HCT116 (cell line): Measurements from ENCODE around the gene TM7SF2. TPM values are rescaled to one million over a fixed set of nuclear protein-coding genes. Genes with fewer than 3 reads are reported as not detected.

Experiments
- ATAC-seq: fragments of 200-7000 bp; cut with Tn5 transposase; 2 replicates; pipeline ENCODE4 v1.9.1; 2020; ENCODE audit warnings: mild to moderate bottlenecking, moderate library complexity
- BruUV-seq: library from RNA; stranded (reverse); fragments of 400-500 nt; replicated peaks from 2 replicates; lab custom pipeline; 2021; lab: Mats Ljungman, UMichigan
- CTCF ChIA-PET: fragments of 300-600 bp; sonication (Branson Sonifier 250); formaldehyde crosslinking; loops from one replicate; lab custom pipeline; 2021; ENCODE audit warnings: antibody characterized with exemption; lab: Charles Lee
- POLR2A ChIA-PET: fragments of 300-600, 350-600 bp; sonication (Branson Sonifier 250); formaldehyde crosslinking; loops from one replicate; lab custom pipeline; 2021; ENCODE audit warnings: antibody characterized with exemption; lab: Charles Lee
- RAD21 ChIA-PET, 2 experiments: fragments of 300-600 bp; sonication (Branson Sonifier 250); formaldehyde crosslinking; loops; one replicate each; lab custom pipeline; 2023; ENCODE audit warnings: low total read pairs in 2 of 2; ENCODE audit not compliant: uncharacterized antibody in 2 of 2, unreplicated experiment in 2 of 2, low non-redundant PET in 1 of 2; lab: Charles Lee
- DNase-seq: peaks from one replicate; pipeline ENCODE4 v3.0.0-alpha.2; 2010; ENCODE audit warnings: low read depth, low spot score
- H2AFZ ChIP-seq: fragments of 200-600 bp; shearing (Covaris generic), sonication (generic); 2 replicates; pipeline ENCODE4 v1.6.1; 2017; ENCODE audit warnings: low read depth, mixed run types, mixed read lengths, antibody characterized with exemption, low read length; ENCODE audit not compliant: poor library complexity, severe bottlenecking
- H3K27ac ChIP-seq: 2 replicates; pipeline ENCODE4 v1.5.1; 2012; ENCODE audit warnings: low read depth, low read length
- H3K27me3 ChIP-seq: fragments of 200-600 bp; sonication (generic); 2 replicates; pipeline ENCODE4 v1.6.1; 2016; ENCODE audit warnings: mixed run types, low read length, mixed read lengths; ENCODE audit not compliant: insufficient read depth
- H3K36me3 ChIP-seq, 2 experiments: fragments of 200-500 bp in 1 of 2; fragments of 200-600 bp in 1 of 2; sonication (Bioruptor generic) in 1 of 2; sonication (generic) in 1 of 2; 2 replicates each; pipeline versions ENCODE4 v1.5.1 to v1.6.1; 2014 to 2016; ENCODE audit warnings: low read length in 2 of 2, inconsistent platforms in 1 of 2, mixed read lengths in 1 of 2, mixed run types in 1 of 2; ENCODE audit not compliant: insufficient read depth in 2 of 2, control insufficient read depth in 1 of 2
- H3K4me1 ChIP-seq, 2 experiments: fragments of 200-600 bp in 1 of 2; sonication (generic) in 1 of 2; 2 replicates each; pipeline versions ENCODE4 v1.5.1 to v1.6.1; 2012 to 2017; ENCODE audit warnings: low read length in 2 of 2, inconsistent platforms in 1 of 2, mild to moderate bottlenecking in 1 of 2, mixed read lengths in 1 of 2, mixed run types in 1 of 2, moderate library complexity in 1 of 2; ENCODE audit not compliant: insufficient read depth in 2 of 2, control insufficient read depth in 1 of 2
- H3K4me2 ChIP-seq: fragments of 200-600 bp; sonication (generic); 2 replicates; pipeline ENCODE4 v1.6.1; 2017; ENCODE audit warnings: mixed run types, low read length, mixed read lengths
- H3K4me3 ChIP-seq, 2 experiments: fragments of 200-600 bp in 1 of 2; sonication (generic) in 1 of 2; replicated peaks in 1 of 2; 2 replicates each; pipeline ENCODE4 v1.5.1; 2011 to 2016; ENCODE audit warnings: low read length in 2 of 2, control low read depth in 1 of 2, low read depth in 1 of 2, mild to moderate bottlenecking in 1 of 2, mixed read lengths in 1 of 2, mixed run types in 1 of 2
- H3K79me2 ChIP-seq: fragments of 200-600 bp; sonication (generic); 2 replicates; pipeline ENCODE4 v1.6.1; 2017; ENCODE audit warnings: mild to moderate bottlenecking, mixed run types, low read length, moderate library complexity, mixed read lengths; ENCODE audit not compliant: insufficient read depth
- H3K9ac ChIP-seq: fragments of 200-600 bp; sonication (generic); 2 replicates; pipeline ENCODE4 v1.6.1; 2016; ENCODE audit warnings: low read length, mixed read lengths
- H3K9me2 ChIP-seq: fragments of 200-600 bp; sonication (generic), shearing (Covaris generic); 2 replicates; pipeline ENCODE4 v1.6.1; 2017; ENCODE audit warnings: mixed run types, mild to moderate bottlenecking, moderate library complexity; ENCODE audit not compliant: insufficient read depth
- H3K9me3 ChIP-seq, 2 experiments: fragments of 200-500 bp in 1 of 2; fragments of 200-600 bp in 1 of 2; sonication (Bioruptor generic) in 1 of 2; sonication (generic) in 1 of 2; 2 replicates each; pipeline ENCODE4 v1.6.1; 2014 to 2017; ENCODE audit warnings: low read length in 2 of 2, mixed read lengths in 2 of 2, inconsistent platforms in 1 of 2, low read depth in 1 of 2, mild to moderate bottlenecking in 1 of 2, mixed run types in 1 of 2, moderate library complexity in 1 of 2; ENCODE audit not compliant: control insufficient read depth in 1 of 2, insufficient read depth in 1 of 2
- H4K20me1 ChIP-seq: fragments of 200-600 bp; sonication (generic), shearing (Covaris generic); 2 replicates; pipeline ENCODE4 v1.6.1; 2017; ENCODE audit warnings: mixed run types, mild to moderate bottlenecking, moderate library complexity; ENCODE audit not compliant: insufficient read depth
- CEBPB ChIP-seq: IDR thresholded peaks from 2 replicates; pipeline ENCODE4 v1.6.1; 2012; ENCODE audit warnings: low read depth
- CTCF ChIP-seq, 3 experiments: fragments of 200-600 bp in 1 of 3; sonication (generic) in 1 of 3; IDR thresholded peaks in 2 of 3; conservative IDR thresholded peaks in 1 of 3; 2 replicates each; pipeline ENCODE4 v1.5.1; 2012 to 2017; ENCODE audit warnings: low read depth in 2 of 3, low read length in 2 of 3, antibody characterized with exemption in 1 of 3, borderline replicate concordance in 1 of 3, control low read depth in 1 of 3, mild to moderate bottlenecking in 1 of 3, mixed read lengths in 1 of 3, mixed run types in 1 of 3, moderate library complexity in 1 of 3; ENCODE audit not compliant: insufficient read depth in 1 of 3
- EGR1 ChIP-seq: IDR thresholded peaks from 2 replicates; pipeline ENCODE4 v1.6.1; 2012; ENCODE audit warnings: low read depth
- ELF1 ChIP-seq: IDR thresholded peaks from 2 replicates; pipeline ENCODE4 v1.6.1; 2012; ENCODE audit warnings: low read depth, borderline replicate concordance
- EZH2 ChIP-seq: fragments of 200-600 bp; sonication (generic); IDR thresholded peaks from 2 replicates; pipeline ENCODE4 v1.6.1; 2017; ENCODE audit warnings: antibody characterized with exemption, mixed run types
- EZH2phosphoT487 ChIP-seq: fragments of 200-600 bp; IDR thresholded peaks from 2 replicates; pipeline ENCODE4 v1.6.1; 2018; ENCODE audit warnings: antibody characterized with exemption, borderline replicate concordance
- FOSL1 ChIP-seq: IDR thresholded peaks from 2 replicates; pipeline ENCODE4 v1.6.1; 2012; ENCODE audit warnings: low read depth
- JUND ChIP-seq: IDR thresholded peaks from 2 replicates; pipeline ENCODE4 v1.6.1; 2012
- POLR2A ChIP-seq: IDR thresholded peaks from 2 replicates; pipeline ENCODE4 v1.7.0; 2011; ENCODE audit warnings: borderline replicate concordance; ENCODE audit not compliant: insufficient read depth, insufficient read length; ENCODE audit errors: extremely low read depth
- POLR2AphosphoS5 ChIP-seq: IDR thresholded peaks from 2 replicates; pipeline ENCODE4 v1.6.1; 2011; ENCODE audit warnings: mild to moderate bottlenecking, low read depth, low read length, moderate library complexity
- SIN3A ChIP-seq: IDR thresholded peaks from 2 replicates; pipeline ENCODE4 v1.6.1; 2012; ENCODE audit warnings: low read depth
- SP1 ChIP-seq: IDR thresholded peaks from 2 replicates; pipeline ENCODE4 v1.6.1; 2012; ENCODE audit warnings: low read depth
- SRF ChIP-seq: IDR thresholded peaks from 2 replicates; pipeline ENCODE4 v1.6.1; 2012; ENCODE audit warnings: low read depth
- TCF7L2 ChIP-seq: IDR thresholded peaks from 2 replicates; pipeline ENCODE4 v1.7.0; 2011; ENCODE audit warnings: borderline replicate concordance, inconsistent platforms; ENCODE audit not compliant: insufficient read depth, insufficient read length; ENCODE audit errors: extremely low read depth
- YY1 ChIP-seq: IDR thresholded peaks from 2 replicates; pipeline ENCODE4 v1.6.1; 2011; ENCODE audit warnings: low read length, low read depth, moderate library complexity, mild to moderate bottlenecking; ENCODE audit not compliant: insufficient replicate concordance; ENCODE audit errors: extremely low read depth
- ZFX ChIP-seq: fragments of 450-650 bp; IDR thresholded peaks from 2 replicates; pipeline ENCODE4 v1.6.1; 2017
- intact Hi-C: fragments of 100-400 bp; cut with micrococcal nuclease; formaldehyde crosslinking; loops from 2 replicates; pipeline ENCODE4 v1.10.0; 2022
- total RNA-seq: library from RNA; stranded (reverse); gene quantifications from one replicate; pipeline ENCODE4 v1.2.1, GENCODE V29; 2021; ENCODE audit not compliant: unreplicated experiment
- TF ChIP-seq, protein P1 (sequence below): IDR thresholded peaks from 2 replicates; pipeline ENCODE4 v1.6.1; 2011; ENCODE audit warnings: mild to moderate bottlenecking, low read length, moderate library complexity; ENCODE audit not compliant: insufficient replicate concordance; ENCODE audit errors: extremely low read depth

The TM7SF2 gene
- total RNA-seq, 1 experiment from 2014 or later, result 52.9 TPM

- no peak overlapping the region for H3K9ac ChIP-seq
Observed at GRCh38 chr11:65069217-65069616, 42.5 kb upstream of the TM7SF2 start.

GRCh38 chr11:65071907-65072630 lies 39.6 kb upstream of the TM7SF2 start:
- Histone ChIP-seq H3K36me3 (peaks cover 2 to 8% of the 10 kb centered on the region in 2 experiments; a peak in 2 of 4 replicates), H3K79me2 (peaks cover 8% of the 10 kb centered on the region; the same call in 1 of the 2 replicates), H3K4me2 (no peak overlapping the region), H3K27ac (no peak overlapping the region), H4K20me1 (no peaks in the 10 kb centered on the region), H3K9me2 (no peaks in the 10 kb centered on the region), H3K4me1 (no peaks in the 10 kb centered on the region), H2AFZ (no peak overlapping the region), H3K9me3 (no peaks in the 10 kb centered on the region), H3K27me3 (no peaks in the 10 kb centered on the region), H3K9ac (no peak overlapping the region), H3K4me3 (no peak overlapping the region)
- intact Hi-C loops, result no loop called here
- ChIA-PET RAD21 (no interaction called here), CTCF (no interaction called here), POLR2A (no interaction called here)
- no peak for DNase-seq
- no TSS peak for BruUV-seq
- no peak for ATAC-seq
- TF ChIP-seq EZH2, result no peak
- TF ChIP-seq JUND, result no peak
- no peak for TF ChIP-seq YY1
- no peak for TF ChIP-seq CTCF (IDR thresholded peaks at IDR 0.05 in 2 of 3, conservative IDR thresholded peaks at IDR 0.05 in 1 of 3; ENCODE audit: borderline replicate concordance in 1 of 3, insufficient read depth in 1 of 3, low read depth in 2 of 3, low read length in 2 of 3)
- TF ChIP-seq FOSL1, result no peak
- no peak for TF ChIP-seq EZH2phosphoT487
- no peak for TF ChIP-seq ZFX
- no peak for TF ChIP-seq EGR1
- no peak for TF ChIP-seq TCF7L2
- TF ChIP-seq, protein P1, sequence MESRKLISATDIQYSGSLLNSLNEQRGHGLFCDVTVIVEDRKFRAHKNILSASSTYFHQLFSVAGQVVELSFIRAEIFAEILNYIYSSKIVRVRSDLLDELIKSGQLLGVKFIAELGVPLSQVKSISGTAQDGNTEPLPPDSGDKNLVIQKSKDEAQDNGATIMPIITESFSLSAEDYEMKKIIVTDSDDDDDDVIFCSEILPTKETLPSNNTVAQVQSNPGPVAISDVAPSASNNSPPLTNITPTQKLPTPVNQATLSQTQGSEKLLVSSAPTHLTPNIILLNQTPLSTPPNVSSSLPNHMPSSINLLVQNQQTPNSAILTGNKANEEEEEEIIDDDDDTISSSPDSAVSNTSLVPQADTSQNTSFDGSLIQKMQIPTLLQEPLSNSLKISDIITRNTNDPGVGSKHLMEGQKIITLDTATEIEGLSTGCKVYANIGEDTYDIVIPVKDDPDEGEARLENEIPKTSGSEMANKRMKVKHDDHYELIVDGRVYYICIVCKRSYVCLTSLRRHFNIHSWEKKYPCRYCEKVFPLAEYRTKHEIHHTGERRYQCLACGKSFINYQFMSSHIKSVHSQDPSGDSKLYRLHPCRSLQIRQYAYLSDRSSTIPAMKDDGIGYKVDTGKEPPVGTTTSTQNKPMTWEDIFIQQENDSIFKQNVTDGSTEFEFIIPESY, result no peak
- TF ChIP-seq SRF, result no peak
- TF ChIP-seq SP1, result no peak
- TF ChIP-seq CEBPB, result no peak
- no peak for TF ChIP-seq ELF1
- no peak for TF ChIP-seq POLR2A
- TF ChIP-seq POLR2AphosphoS5, result no peak
- TF ChIP-seq SIN3A, result no peak

More at GRCh38 chr11:65069217-65069616, 42.5 kb upstream of the TM7SF2 start:
- Histone ChIP-seq H3K4me1 (no peaks in the 10 kb centered on the region), H3K9me2 (no peaks in the 10 kb centered on the region), H4K20me1 (no peaks in the 10 kb centered on the region), H3K36me3 (no peaks in the 10 kb centered on the region), H2AFZ (no peak overlapping the region), H3K79me2 (no peaks in the 10 kb centered on the region), H3K4me2 (no peak overlapping the region), H3K9me3 (no peaks in the 10 kb centered on the region), H3K27me3 (no peaks in the 10 kb centered on the region), H3K27ac (no peak overlapping the region), H3K4me3 (no peak overlapping the region)
- ChIA-PET RAD21 (no interaction called here), POLR2A (no interaction called here), CTCF (interaction anchor here (0.6 kb wide), 1 partner anchor 150 kb away, joined by 3 read pairs; no protein-coding TSS in a partner anchor)
- intact Hi-C loops, result no loop called here
- no peak for DNase-seq
- no TSS peak for BruUV-seq
- ATAC-seq, result no peak
- no peak for TF ChIP-seq EZH2phosphoT487
- TF ChIP-seq SP1, result no peak
